PC-3 (cell line): ENCODE measurements around the gene IL4. TPM values are rescaled to one million over a fixed set of nuclear protein-coding genes. Genes with fewer than 3 reads are reported as not detected.

Experiments used
- ATAC-seq: fragments of 200-7000 bp; cut with Tn5 transposase; 2 replicates; pipeline ENCODE4 v1.9.1; 2020; ENCODE audit warnings: mild to moderate bottlenecking, moderate library complexity
- Bru-seq: library from RNA; stranded (reverse); fragments of 400-500 nt; gene quantifications from one replicate; lab custom pipeline; 2021; lab: Mats Ljungman, UMichigan
- BruChase-seq, 2 experiments: library from RNA; stranded (reverse); fragments of 400-500 nt; gene quantifications; one replicate each; lab custom pipeline; 2021; lab: Mats Ljungman, UMichigan
- BruUV-seq: library from RNA; stranded (reverse); fragments of 400-500 nt; replicated peaks from 2 replicates; lab custom pipeline; 2021; lab: Mats Ljungman, UMichigan
- CTCF ChIA-PET: fragments of 300-600 bp; sonication (Branson Sonifier 250); formaldehyde crosslinking; loops from one replicate; lab custom pipeline; 2022; ENCODE audit warnings: antibody characterized with exemption; lab: Charles Lee
- POLR2A ChIA-PET: fragments of 300-600 bp; sonication (Branson Sonifier 250); formaldehyde crosslinking; loops from one replicate; lab custom pipeline; 2022; ENCODE audit warnings: antibody characterized with exemption; ENCODE audit not compliant: unreplicated experiment; lab: Charles Lee
- DNase-seq: peaks from one replicate; pipeline ENCODE4 v3.0.0-alpha.2; 2015
- H2AFZ ChIP-seq: fragments of 300-600 bp; sonication (generic); 2 replicates; pipeline ENCODE4 v1.6.0; 2016; ENCODE audit warnings: antibody characterized with exemption, low read length
- H3F3A ChIP-seq: fragments of 300-600 bp; sonication (generic); one replicate; pipeline ENCODE4 v1.6.0; 2017; ENCODE audit warnings: antibody characterized with exemption, low read length, control low read depth, mild to moderate bottlenecking; ENCODE audit not compliant: unreplicated experiment
- H3K27ac ChIP-seq: fragments of 300-600 bp; sonication (generic); 2 replicates; pipeline ENCODE4 v1.5.1; 2016; ENCODE audit warnings: mild to moderate bottlenecking, low read length
- H3K27me3 ChIP-seq: fragments of 300-600 bp; sonication (generic); 2 replicates; pipeline ENCODE4 v1.6.1; 2016; ENCODE audit warnings: low read length, mixed read lengths
- H3K36me3 ChIP-seq: fragments of 300-600 bp; sonication (generic); 2 replicates; pipeline ENCODE4 v1.6.1; 2016; ENCODE audit warnings: low read depth, mixed run types, low read length, mixed read lengths
- H3K4me1 ChIP-seq: fragments of 300-600 bp; sonication (generic); 2 replicates; pipeline ENCODE4 v1.5.1; 2016; ENCODE audit warnings: low read length; ENCODE audit not compliant: insufficient read depth
- H3K4me2 ChIP-seq: fragments of 300-600 bp; sonication (generic); 2 replicates; pipeline ENCODE4 v1.6.0; 2016; ENCODE audit warnings: low read length
- H3K4me3 ChIP-seq: fragments of 300-600 bp; sonication (generic); 2 replicates; pipeline ENCODE4 v1.5.1; 2016; ENCODE audit warnings: mild to moderate bottlenecking, low read length, mixed read lengths
- H3K79me2 ChIP-seq: fragments of 300-600 bp; sonication (generic); 2 replicates; pipeline ENCODE4 v1.6.1; 2017; ENCODE audit warnings: low read length, mixed read lengths
- H3K9ac ChIP-seq: fragments of 300-600 bp; sonication (generic); 2 replicates; pipeline ENCODE4 v1.6.0; 2016; ENCODE audit warnings: mild to moderate bottlenecking, low read length
- H3K9me2 ChIP-seq: fragments of 300-600 bp; sonication (generic); replicated peaks from 2 replicates; pipeline ENCODE4 v1.6.1; 2016; ENCODE audit warnings: mixed run types, low read length, mixed read lengths
- H3K9me3 ChIP-seq: fragments of 300-600 bp; sonication (generic); 2 replicates; pipeline ENCODE4 v1.6.1; 2016; ENCODE audit warnings: low read length, mixed read lengths
- H4K20me1 ChIP-seq: fragments of 300-600 bp; sonication (generic); 2 replicates; pipeline ENCODE4 v1.6.1; 2016; ENCODE audit warnings: low read length, mixed read lengths
- EZH2 ChIP-seq: fragments of 300-600 bp; sonication (generic); IDR thresholded peaks from one replicate; pipeline ENCODE4 v1.6.1; 2017; ENCODE audit warnings: antibody characterized with exemption, mild to moderate bottlenecking, low read length; ENCODE audit not compliant: unreplicated experiment
- EZH2phosphoT487 ChIP-seq: fragments of 300-600 bp; sonication (generic); IDR thresholded peaks from 2 replicates; pipeline ENCODE4 v1.6.1; 2018; ENCODE audit warnings: mild to moderate bottlenecking, antibody characterized with exemption, low read length, borderline replicate concordance
- intact Hi-C: fragments of 100-400 bp; cut with micrococcal nuclease; formaldehyde crosslinking; loops from 2 replicates; pipeline ENCODE4 v1.9.0; 2023
- long read RNA-seq: library from polyadenylated mRNA; unstranded; transcript quantifications from one replicate; pipeline ENCODE4 v2.0.0, GENCODE V29; 2021; ENCODE audit not compliant: unreplicated experiment
- total RNA-seq: library from RNA; depleted of rRNA; stranded (reverse); fragments of >200 nt; gene quantifications from 2 replicates; pipeline ENCODE4 v1.2.3, GENCODE V29; 2014; rRNA removed
- TF ChIP-seq, protein P1 (sequence below): fragments of 300-600 bp; sonication (generic); conservative IDR thresholded peaks from 2 replicates; pipeline ENCODE4 v1.5.1; 2017; ENCODE audit warnings: antibody characterized with exemption, low read depth, mild to moderate bottlenecking, low read length

IL4 gene
- total RNA-seq: not detected in 2 replicates
- Bru-seq, nascent RNA: not detected
- percentile 8 among the genes with signal in this experiment for BruChase-seq, experiment 1, labeled RNA remaining after a 6-hour chase
- BruChase-seq, experiment 2, labeled RNA remaining after a 2-hour chase: percentile 7 among the genes with signal in this experiment
- long read RNA-seq: 0 reads

DNA sequence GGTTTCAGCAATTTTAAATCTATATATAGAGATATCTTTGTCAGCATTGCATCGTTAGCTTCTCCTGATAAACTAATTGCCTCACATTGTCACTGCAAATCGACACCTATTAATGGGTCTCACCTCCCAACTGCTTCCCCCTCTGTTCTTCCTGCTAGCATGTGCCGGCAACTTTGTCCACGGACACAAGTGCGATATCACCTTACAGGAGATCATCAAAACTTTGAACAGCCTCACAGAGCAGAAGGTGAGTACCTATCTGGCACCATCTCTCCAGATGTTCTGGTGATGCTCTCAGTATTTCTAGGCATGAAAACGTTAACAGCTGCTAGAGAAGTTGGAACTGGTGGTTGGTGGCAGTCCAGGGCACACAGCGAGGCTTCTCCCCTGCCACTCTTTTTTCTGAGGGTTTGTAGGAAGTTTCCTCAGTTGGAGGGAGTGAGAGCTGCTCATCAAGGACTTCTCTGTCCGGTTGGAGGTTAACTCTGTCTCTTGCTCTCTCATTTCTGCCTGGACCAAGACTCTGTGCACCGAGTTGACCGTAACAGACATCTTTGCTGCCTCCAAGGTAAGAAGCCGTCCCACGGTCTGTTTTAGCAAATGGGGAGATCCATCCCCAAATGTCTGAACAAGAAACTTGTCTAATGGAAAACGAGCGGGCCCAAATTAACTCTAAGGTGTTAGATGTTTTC lies at the start of gene IL4:
IL4 (plus strand) TSS at position 51 of the 692 bp plus-strand sequence; CDS start at position 113, 62 bp downstream.
- BruUV-seq: no TSS peak
- Histone ChIP-seq H3K9me3 (no peaks in the 10 kb centered on the region), H3K27ac (peak within 1 kb of the TSS; percentile 70), H3K4me2 (peak within 1 kb of the TSS; percentile 75), H3K79me2 (no peaks in the 10 kb centered on the region), H3K9ac (no peak within 1 kb of the TSS), H4K20me1 (no peaks in the 10 kb centered on the region), H3K27me3 (no peaks in the 10 kb centered on the region), H3K9me2 (no peaks in the 10 kb centered on the region), H3F3A (no peaks in the 10 kb centered on the region), H2AFZ (peak within 1 kb of the TSS; percentile 62), H3K36me3 (no peaks in the 10 kb centered on the region), H3K4me1 (peaks cover 42% of the 10 kb centered on the region), H3K4me3 (peak within 1 kb of the TSS; percentile 48)
- ChIA-PET CTCF (interaction anchor here (0.5 kb wide), 1 partner anchor 180 kb away, joined by 3 read pairs; no protein-coding TSS in a partner anchor), POLR2A (no interaction called here)
- DNase-seq (no peak), ATAC-seq (no peak)
- TF ChIP-seq EZH2: no peak
- TF ChIP-seq, protein P1, sequence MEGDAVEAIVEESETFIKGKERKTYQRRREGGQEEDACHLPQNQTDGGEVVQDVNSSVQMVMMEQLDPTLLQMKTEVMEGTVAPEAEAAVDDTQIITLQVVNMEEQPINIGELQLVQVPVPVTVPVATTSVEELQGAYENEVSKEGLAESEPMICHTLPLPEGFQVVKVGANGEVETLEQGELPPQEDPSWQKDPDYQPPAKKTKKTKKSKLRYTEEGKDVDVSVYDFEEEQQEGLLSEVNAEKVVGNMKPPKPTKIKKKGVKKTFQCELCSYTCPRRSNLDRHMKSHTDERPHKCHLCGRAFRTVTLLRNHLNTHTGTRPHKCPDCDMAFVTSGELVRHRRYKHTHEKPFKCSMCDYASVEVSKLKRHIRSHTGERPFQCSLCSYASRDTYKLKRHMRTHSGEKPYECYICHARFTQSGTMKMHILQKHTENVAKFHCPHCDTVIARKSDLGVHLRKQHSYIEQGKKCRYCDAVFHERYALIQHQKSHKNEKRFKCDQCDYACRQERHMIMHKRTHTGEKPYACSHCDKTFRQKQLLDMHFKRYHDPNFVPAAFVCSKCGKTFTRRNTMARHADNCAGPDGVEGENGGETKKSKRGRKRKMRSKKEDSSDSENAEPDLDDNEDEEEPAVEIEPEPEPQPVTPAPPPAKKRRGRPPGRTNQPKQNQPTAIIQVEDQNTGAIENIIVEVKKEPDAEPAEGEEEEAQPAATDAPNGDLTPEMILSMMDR: no peak
- TF ChIP-seq EZH2phosphoT487: no peak
- intact Hi-C loops: no loop called here

DNA sequence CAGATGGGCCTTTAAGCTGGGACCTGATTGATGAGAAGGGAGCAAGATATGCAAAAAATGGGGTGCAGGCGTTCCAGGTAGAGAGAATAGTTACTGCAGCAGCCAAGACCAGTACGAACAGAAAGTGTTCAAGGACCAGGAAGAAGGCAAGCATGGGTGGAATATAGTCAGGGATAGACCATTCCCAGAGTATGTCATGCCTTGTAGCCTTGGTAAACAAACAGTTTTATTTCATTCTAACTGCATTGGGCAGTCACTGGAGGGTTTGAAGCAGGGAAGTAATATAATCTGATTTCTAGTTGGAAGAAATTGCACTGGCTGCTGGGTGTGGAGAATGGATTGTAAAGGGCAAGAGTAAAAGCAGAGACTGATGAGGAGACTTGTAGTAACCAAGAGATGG lies 46.3 kb upstream of the IL4 start:
- Histone ChIP-seq H3K4me1 (no peaks in the 10 kb centered on the region), H3K9me3 (no peaks in the 10 kb centered on the region), H3F3A (no peaks in the 10 kb centered on the region), H3K4me2 (no peak overlapping the region), H3K27me3 (no peaks in the 10 kb centered on the region), H2AFZ (no peak overlapping the region), H3K79me2 (no peaks in the 10 kb centered on the region), H3K9ac (no peak overlapping the region), H3K27ac (no peak overlapping the region), H3K36me3 (no peaks in the 10 kb centered on the region), H3K9me2 (no peaks in the 10 kb centered on the region), H4K20me1 (no peaks in the 10 kb centered on the region), H3K4me3 (no peak overlapping the region)
- no peak for DNase-seq
- CTCF ChIA-PET: no interaction called here
- BruUV-seq: no TSS peak
- intact Hi-C loops: no loop called here
- no peak for ATAC-seq
- TF ChIP-seq, protein P1: no peak
- TF ChIP-seq EZH2phosphoT487 (no peak), EZH2 (no peak)
- POLR2A ChIA-PET: no interaction called here

DNA sequence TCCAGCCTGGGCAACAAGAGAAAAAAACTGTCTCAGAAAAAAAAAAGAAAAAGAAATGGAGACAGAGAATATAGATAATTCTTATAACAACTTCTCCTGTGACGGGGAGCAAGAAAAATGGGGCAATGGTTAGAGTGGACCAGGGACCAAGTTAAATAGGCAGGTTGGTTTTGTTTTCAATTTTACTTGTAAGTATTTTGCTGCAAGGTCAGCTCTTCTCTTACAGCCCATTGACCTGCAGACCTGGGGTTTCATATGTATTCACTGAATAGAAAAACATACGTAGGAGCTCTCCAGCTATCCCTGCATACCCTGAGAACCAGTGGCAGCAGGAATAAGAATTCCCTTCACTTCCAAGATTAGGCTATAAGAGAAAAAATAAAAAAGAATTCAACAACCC lies 45.0 kb upstream of the IL4 start:
- H3K79me2 ChIP-seq: no peaks in the 10 kb centered on the region
- no peak overlapping the region for H3K4me3 ChIP-seq
- no peak overlapping the region for H3K27ac ChIP-seq
- ChIA-PET POLR2A (no interaction called here), CTCF (no interaction called here)
- H3F3A ChIP-seq: no peaks in the 10 kb centered on the region
- intact Hi-C loops: no loop called here
- no peaks in the 10 kb centered on the region for H3K4me1 ChIP-seq
- ATAC-seq (no peak), DNase-seq (no peak)
- no peak overlapping the region for H2AFZ ChIP-seq
- H3K9ac ChIP-seq: no peak overlapping the region
- TF ChIP-seq, protein P1: no peak
- no peak for TF ChIP-seq EZH2phosphoT487
- no peak for TF ChIP-seq EZH2
- H3K36me3 ChIP-seq: no peaks in the 10 kb centered on the region
- BruUV-seq: no TSS peak
- H3K27me3 ChIP-seq: no peaks in the 10 kb centered on the region
- no peaks in the 10 kb centered on the region for H3K9me3 ChIP-seq
- no peaks in the 10 kb centered on the region for H4K20me1 ChIP-seq
- no peaks in the 10 kb centered on the region for H3K9me2 ChIP-seq
- H3K4me2 ChIP-seq: no peak overlapping the region
